Lung (tissue), 12 donors: Measurements from ENCODE around the gene USP46. TPM values are rescaled to one million over a fixed set of nuclear protein-coding genes. Genes with fewer than 3 reads are reported as not detected.
A peak's percentile ranks its signal among the peaks of the same experiment; 100 is the strongest.

Experiments
- ATAC-seq: fragments of 200-7000 bp; cut with Tn5 transposase; one replicate; pipeline ENCODE4 v1.9.1; 2020; ENCODE audit warnings: moderate number of reproducible peaks; ENCODE audit not compliant: insufficient read depth, low FRiP score
- DNase-seq, 3 donors: peaks; one replicate each; pipeline ENCODE4 v3.0.0-alpha.2; 2013 to 2017
- H3K27ac ChIP-seq, 2 donors: one replicate each; pipeline ENCODE4 v1.5.1; 2013; ENCODE audit warnings: mild to moderate bottlenecking in 2 of 2, moderate library complexity in 2 of 2, control low read depth in 1 of 2, inconsistent platforms in 1 of 2, low read depth in 1 of 2, low read length in 1 of 2
- H3K27me3 ChIP-seq, 3 donors: one replicate each; pipeline ENCODE4 v1.5.1; 2013; ENCODE audit warnings: low read length in 2 of 3; ENCODE audit not compliant: control insufficient read depth in 3 of 3, insufficient read depth in 3 of 3
- H3K36me3 ChIP-seq, 4 donors: one replicate each; pipeline ENCODE4 v1.5.1; 2013; ENCODE audit warnings: low read length in 4 of 4, mild to moderate bottlenecking in 1 of 4, moderate library complexity in 1 of 4; ENCODE audit not compliant: control insufficient read depth in 4 of 4, insufficient read depth in 4 of 4
- H3K4me1 ChIP-seq, 5 donors: one replicate each; pipeline ENCODE4 v1.5.1; 2013; ENCODE audit warnings: low read length in 5 of 5, mild to moderate bottlenecking in 2 of 5, moderate library complexity in 1 of 5; ENCODE audit not compliant: control insufficient read depth in 5 of 5, insufficient read depth in 5 of 5
- H3K4me3 ChIP-seq: one replicate; pipeline ENCODE4 v1.5.1; 2013; ENCODE audit warnings: mild to moderate bottlenecking, control low read depth, moderate library complexity
- H3K9ac ChIP-seq, 2 donors: one replicate each; pipeline ENCODE4 v1.5.1; 2013; ENCODE audit warnings: low read length in 2 of 2, control low read depth in 1 of 2; ENCODE audit not compliant: insufficient read depth in 1 of 2
- H3K9me3 ChIP-seq, 4 donors: one replicate each; pipeline ENCODE4 v1.5.1; 2013; ENCODE audit warnings: low read length in 3 of 4, mild to moderate bottlenecking in 1 of 4, moderate library complexity in 1 of 4; ENCODE audit not compliant: control insufficient read depth in 4 of 4, insufficient read depth in 3 of 4
- CTCF ChIP-seq: IDR thresholded peaks from 2 replicates; pipeline ENCODE4 v1.5.1; 2012; ENCODE audit warnings: mild to moderate bottlenecking; ENCODE audit errors: control extremely low read depth, extremely low read depth
- WGBS, 2 donors: extraction: QIAGEN DNeasy Blood & Tissue Kit; methylation state at CpG; one replicate each; pipeline ENCODE4 v1.1.7; 2013; 5-methylcytosine and 5-hydroxymethylcytosine counted together
- polyA plus RNA-seq, 2 donors: library from polyadenylated mRNA; stranded (reverse); fragments of 200-250 nt; gene quantifications; one replicate each; pipeline ENCODE4 v1.2.1, GENCODE V29; 2013
- total RNA-seq, 2 donors: library from RNA; depleted of rRNA in 1 of 2; stranded (reverse); fragments of >200 nt in 1 of 2; gene quantifications; one replicate each; pipeline ENCODE4 v1.2.1, GENCODE V29; 2014 to 2021
- donor health status: control.
- donor health status: control.
- donor health status: Bipolar disorder and iron deficiency.
- donor health status: healthy.
- donor health status: DM: yes; HTN: yes; CAD: no.

The USP46 gene
- total and polyA plus RNA-seq, 4 donors: 2.3 to 30.8 (median 8.8) TPM

GRCh38 chr4:52588771-52589591, 70.1 kb downstream of the USP46 start:
- Histone ChIP-seq H3K9me3 (no peaks in the 10 kb centered on the region), H3K27ac (peak overlapping the region in 1 of 2 donors; percentile 17), H3K9ac (no peak overlapping the region), H3K27me3 (no peaks in the 10 kb centered on the region), H3K36me3 (no peaks in the 10 kb centered on the region), H3K4me3 (no peak overlapping the region), H3K4me1 (peaks cover 0 to 7% (median 4%) of the 10 kb centered on the region in 5 donors)
- WGBS, 2 donors: 48 to 52% methylated on average over 13 of the region's 13 CpGs
- DNase-seq: peak; percentile 46 to 69 (median 56)
- no peak for TF ChIP-seq CTCF
- ATAC-seq: no peak

GRCh38 chr4:52588097-52588496, 71.0 kb downstream of the USP46 start:
- DNase-seq: peak; percentile 14 to 31 (median 29)
- H3K4me3 ChIP-seq: no peak overlapping the region
- no peak overlapping the region for H3K27ac ChIP-seq
- peaks cover 0 to 7% (median 3%) of the 10 kb centered on the region in 5 donors for H3K4me1 ChIP-seq
- no peaks in the 10 kb centered on the region for H3K9me3 ChIP-seq
- no peak for TF ChIP-seq CTCF
- H3K9ac ChIP-seq: no peak overlapping the region
- no peaks in the 10 kb centered on the region for H3K27me3 ChIP-seq
- H3K36me3 ChIP-seq: no peaks in the 10 kb centered on the region
- WGBS, 2 donors: 51 to 64% methylated on average over 2 of the region's 2 CpGs
- no peak for ATAC-seq

- H3K36me3 ChIP-seq: no peaks in the 10 kb centered on the region
- no peaks in the 10 kb centered on the region for H3K27me3 ChIP-seq
- no peak for DNase-seq
- no peak for TF ChIP-seq CTCF
- no peaks in the 10 kb centered on the region for H3K9me3 ChIP-seq
- 51 to 75% methylated on average over 3 of the region's 3 CpGs for WGBS, 2 donors
- H3K4me1 ChIP-seq: peaks cover 0 to 10% (median 3%) of the 10 kb centered on the region in 5 donors
- H3K27ac ChIP-seq: peak overlapping the region in 1 of 2 donors; percentile 13
- no peak overlapping the region for H3K4me3 ChIP-seq
- no peak overlapping the region for H3K9ac ChIP-seq
- no peak for ATAC-seq
Measured at GRCh38 chr4:52586069-52586468, 73.0 kb downstream of the USP46 start.
